PFSK-1 (cell line): Measurements from ENCODE around the gene TDRD6.

Source experiments
- FOXP2 ChIP-seq: optimal IDR thresholded peaks from 2 replicates; pipeline ENCODE3; 2011; ENCODE audit warnings: borderline replicate concordance, control low read depth, inconsistent platforms; ENCODE audit not compliant: insufficient read depth; ENCODE audit errors: extremely low read length, extremely low read depth
- POLR2AphosphoS5 ChIP-seq: IDR thresholded peaks from 2 replicates; pipeline ENCODE4 v1.6.1; 2012; ENCODE audit warnings: low read depth, mild to moderate bottlenecking, control low read depth, low read length, moderate library complexity
- REST ChIP-seq, 2 experiments: IDR thresholded peaks; 2 replicates each; pipeline versions ENCODE4 v1.6.1 to v1.8.0; 2011 to 2012; ENCODE audit warnings: low read depth in 2 of 2, low read length in 2 of 2, control low read depth in 1 of 2, inconsistent platforms in 1 of 2, mild to moderate bottlenecking in 1 of 2, moderate library complexity in 1 of 2; ENCODE audit not compliant: insufficient read depth in 1 of 2
- SIN3A ChIP-seq: IDR thresholded peaks from 2 replicates; pipeline ENCODE4 v1.6.1; 2012; ENCODE audit warnings: mild to moderate bottlenecking, low read length, moderate library complexity, borderline replicate concordance; ENCODE audit not compliant: insufficient read depth
- TAF1 ChIP-seq: IDR thresholded peaks from 2 replicates; pipeline ENCODE4 v1.6.1; 2012; ENCODE audit warnings: low read length, control low read depth, borderline replicate concordance; ENCODE audit not compliant: insufficient read depth

TDRD6 gene

DNA sequence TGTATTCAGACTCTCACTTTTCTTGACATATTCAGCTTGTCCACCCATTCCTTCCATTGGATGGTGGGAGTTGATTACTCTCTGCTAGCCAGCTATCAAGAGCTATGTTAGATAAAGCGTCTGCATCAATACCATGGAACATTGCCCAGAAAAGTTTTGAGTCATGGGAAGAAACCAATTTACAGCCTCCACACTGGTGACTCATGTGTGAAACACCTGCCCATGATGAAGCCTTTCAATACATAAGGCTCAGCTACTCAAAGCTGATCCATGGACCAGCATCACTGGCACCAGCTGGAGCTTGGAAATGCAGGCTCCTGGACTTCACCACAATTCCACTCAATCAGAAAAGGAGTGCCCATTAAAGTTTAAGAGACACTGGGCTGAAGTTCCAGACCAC, 31.4 kb downstream of the TDRD6 start:
- TF ChIP-seq REST (IDR thresholded peaks at IDR 0.05; ENCODE audit: insufficient read depth in 1 of 2, low read depth in 2 of 2, low read length in 2 of 2) (no peak), TAF1 (no peak), FOXP2 (no peak), SIN3A (no peak), POLR2AphosphoS5 (no peak)

- TF ChIP-seq POLR2AphosphoS5 = no peak
- no peak for TF ChIP-seq REST (IDR thresholded peaks at IDR 0.05; ENCODE audit: insufficient read depth in 1 of 2, low read depth in 2 of 2, low read length in 2 of 2)
- TF ChIP-seq FOXP2 = no peak
- no peak for TF ChIP-seq SIN3A
- no peak for TF ChIP-seq TAF1
Observed at GRCh38 chr6:46720401-46720800, 32.7 kb downstream of the TDRD6 start.

DNA sequence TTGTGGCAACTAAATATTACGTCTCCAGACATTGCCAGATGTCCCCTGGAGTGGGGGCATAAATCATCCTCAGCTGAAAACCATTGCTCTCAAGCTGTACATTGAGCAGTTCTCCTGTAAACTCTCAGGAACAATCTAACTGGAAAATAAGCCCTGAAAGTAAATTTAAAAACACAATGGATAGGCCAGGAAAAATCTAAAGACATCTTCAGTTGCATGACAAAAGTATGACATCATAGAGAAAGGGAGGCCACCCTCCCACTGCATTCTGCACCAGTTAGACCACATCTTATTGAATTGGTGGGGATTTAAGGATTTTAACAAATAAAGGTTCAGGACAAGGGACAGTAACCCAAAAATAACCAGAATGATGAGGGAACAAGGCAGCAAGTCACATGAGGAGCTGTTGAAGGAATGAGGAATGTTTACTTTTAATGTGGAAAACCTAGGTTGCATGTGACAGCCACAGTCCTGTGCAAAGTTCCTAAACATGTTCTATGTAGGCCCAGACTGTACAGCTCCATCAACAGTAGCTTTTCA, 42.2 kb downstream of the TDRD6 start:
- TF ChIP-seq FOXP2 (no peak), POLR2AphosphoS5 (no peak), TAF1 (no peak), SIN3A (no peak), REST (IDR thresholded peaks at IDR 0.05; ENCODE audit: insufficient read depth in 1 of 2, low read depth in 2 of 2, low read length in 2 of 2) (no peak)

DNA sequence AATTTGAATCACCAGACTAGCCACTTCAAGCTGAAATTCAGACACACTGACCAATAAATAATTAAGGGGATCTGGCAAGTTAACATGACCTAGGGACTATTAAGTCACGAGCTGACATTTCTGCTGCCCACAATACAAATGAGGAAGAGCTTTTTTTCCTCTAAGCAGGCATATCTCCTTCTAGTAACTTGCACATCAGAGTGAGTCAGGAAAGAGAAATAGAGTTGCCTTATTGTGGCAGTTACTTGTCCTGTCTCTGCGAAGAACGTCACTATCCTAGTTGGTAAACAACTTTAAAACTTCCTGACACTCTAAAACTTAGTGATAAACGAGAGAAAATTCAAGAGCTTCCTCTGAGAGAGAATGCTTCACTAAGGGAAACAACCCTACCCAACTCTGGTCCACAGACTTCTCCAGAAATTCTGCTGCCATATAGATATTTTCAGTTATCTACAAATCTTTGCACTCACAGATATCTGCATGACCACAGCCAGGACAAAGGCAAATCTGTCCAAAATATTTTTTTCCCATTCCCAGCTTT, 43.3 kb downstream of the TDRD6 start:
- no peak for TF ChIP-seq TAF1
- TF ChIP-seq REST (IDR thresholded peaks at IDR 0.05; ENCODE audit: insufficient read depth in 1 of 2, low read depth in 2 of 2, low read length in 2 of 2) = no peak
- TF ChIP-seq SIN3A = no peak

- TF ChIP-seq SIN3A = no peak
- no peak for TF ChIP-seq POLR2AphosphoS5
- TF ChIP-seq REST (IDR thresholded peaks at IDR 0.05; ENCODE audit: insufficient read depth in 1 of 2, low read depth in 2 of 2, low read length in 2 of 2) = no peak
- no peak for TF ChIP-seq FOXP2
- TF ChIP-seq TAF1 = no peak
Observed at GRCh38 chr6:46733341-46733801, 45.7 kb downstream of the TDRD6 start.
